ENCODE measurements around the gene CCDC141. TPM values are rescaled to one million over a fixed set of nuclear protein-coding genes. Genes with fewer than 3 reads are reported as not detected.

CCDC141 gene
- polyA plus RNA-seq, 3 donors: 0.12 to 0.27 (median 0.12) TPM

DNA sequence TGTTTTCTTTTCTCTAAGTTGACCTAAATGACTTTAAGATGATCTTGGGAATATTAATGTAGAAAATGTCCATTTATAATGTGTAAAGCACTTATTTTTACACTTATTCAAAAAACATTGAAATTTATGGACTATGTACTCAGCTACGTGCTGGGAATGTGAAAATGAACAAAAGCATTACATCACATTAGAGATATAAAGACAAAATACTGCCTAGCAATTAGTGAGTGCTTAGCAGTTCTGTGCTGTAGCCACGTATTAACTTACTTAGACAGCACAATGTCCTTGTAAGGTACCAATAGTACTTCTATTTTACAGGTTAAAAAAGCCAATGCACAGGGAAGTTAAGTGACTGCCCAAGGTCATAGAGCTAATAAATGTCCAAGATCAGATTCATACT lies 138.9 kb downstream of the CCDC141 start:
- DNase-seq: no peak

DNA sequence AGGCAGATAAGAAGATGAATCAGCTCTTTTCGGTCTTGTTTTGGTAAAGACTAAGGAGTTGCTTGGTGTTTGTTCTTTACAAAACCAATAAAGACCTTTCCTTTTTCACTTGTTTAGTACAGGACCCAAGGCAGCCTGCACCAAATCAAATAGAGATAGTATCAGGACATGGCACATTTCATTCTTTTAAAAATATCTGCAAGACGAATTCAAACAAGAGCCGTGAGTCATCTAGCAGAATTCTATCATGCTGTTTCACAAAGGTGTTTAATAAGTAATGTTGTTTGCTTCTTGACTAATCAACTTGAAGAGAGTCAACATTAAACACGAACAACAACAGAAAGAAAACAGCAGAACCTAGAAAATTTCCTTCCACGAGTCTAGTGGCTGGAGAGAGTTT lies 139.9 kb downstream of the CCDC141 start:
- DNase-seq: no peak

DNA sequence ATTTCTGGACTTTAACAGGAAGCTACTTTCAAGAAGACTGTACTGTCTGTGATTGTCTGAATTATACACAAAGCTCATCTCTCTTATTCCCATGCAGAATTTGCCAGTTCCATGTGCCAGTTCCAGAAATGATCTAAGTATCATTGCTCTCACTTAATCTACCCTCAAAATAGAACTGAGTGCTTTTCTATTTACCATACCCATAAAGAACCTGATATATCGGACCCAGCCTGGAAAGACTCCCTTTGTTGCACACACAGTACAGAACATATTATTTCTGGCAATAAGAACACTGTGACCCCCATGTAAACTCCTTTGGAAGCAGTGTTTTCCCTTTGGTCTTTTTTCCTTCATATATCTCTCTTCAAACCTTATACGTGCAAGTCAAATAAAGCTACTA lies 140.4 kb downstream of the CCDC141 start:
- DNase-seq: no peak

DNA sequence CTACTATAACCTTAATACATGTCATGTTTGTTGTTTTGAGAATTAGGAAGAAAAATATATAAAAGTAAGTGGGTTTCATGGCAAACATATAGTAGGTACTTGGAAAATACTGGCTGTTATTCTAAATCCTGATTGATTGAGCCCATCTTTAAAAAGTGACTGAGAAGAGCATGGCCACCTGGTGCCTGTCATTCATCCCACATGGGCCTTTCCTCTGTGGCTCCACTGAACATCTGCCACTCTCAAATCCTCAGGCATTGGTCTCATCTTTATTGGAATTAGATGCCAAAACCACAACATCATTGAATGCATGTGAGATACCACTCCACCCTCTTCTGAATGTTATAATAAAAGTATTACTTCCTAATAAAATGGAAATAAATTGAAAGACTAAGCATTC lies 141.1 kb downstream of the CCDC141 start:
- DNase-seq: no peak

DNA sequence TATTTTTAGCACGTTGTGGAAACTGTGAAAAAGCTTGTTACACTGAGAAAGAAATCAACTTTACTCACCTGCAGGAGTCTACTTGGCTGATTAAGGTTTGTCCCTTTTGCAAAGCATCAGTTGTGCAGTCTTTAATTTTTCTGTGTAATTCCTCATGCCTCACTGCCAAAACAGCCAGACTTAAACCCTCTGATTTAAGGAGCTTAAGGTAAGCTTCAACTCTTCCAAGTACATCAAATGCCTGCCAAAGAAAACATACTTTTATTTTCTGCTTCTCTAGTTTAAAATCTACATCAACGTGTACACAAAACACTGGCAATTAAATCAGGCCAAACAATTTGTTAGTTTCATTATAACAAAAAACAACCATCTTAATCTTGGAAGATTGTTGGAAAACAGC lies 144.7 kb downstream of the CCDC141 start:
- no peak for DNase-seq

DNA sequence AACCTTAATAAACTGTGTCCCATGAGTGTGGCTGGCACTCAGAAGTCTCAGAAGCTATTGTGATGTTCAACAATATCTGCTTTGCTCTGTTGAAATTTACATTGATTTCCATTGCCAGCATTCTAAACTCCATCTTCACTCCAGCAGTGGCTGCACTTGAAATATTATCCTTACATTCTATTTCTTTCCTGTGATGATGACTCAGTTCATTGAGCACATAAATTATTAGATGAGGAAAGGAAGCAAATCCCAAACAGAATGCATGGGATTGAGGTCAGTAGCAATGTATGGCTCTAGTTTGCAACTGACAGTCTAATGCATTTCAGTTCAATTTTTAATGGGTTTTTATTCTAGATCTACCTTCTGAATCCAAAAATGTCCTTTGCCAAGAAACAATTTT lies 150.3 kb downstream of the CCDC141 start:
- no peak for DNase-seq

DNA sequence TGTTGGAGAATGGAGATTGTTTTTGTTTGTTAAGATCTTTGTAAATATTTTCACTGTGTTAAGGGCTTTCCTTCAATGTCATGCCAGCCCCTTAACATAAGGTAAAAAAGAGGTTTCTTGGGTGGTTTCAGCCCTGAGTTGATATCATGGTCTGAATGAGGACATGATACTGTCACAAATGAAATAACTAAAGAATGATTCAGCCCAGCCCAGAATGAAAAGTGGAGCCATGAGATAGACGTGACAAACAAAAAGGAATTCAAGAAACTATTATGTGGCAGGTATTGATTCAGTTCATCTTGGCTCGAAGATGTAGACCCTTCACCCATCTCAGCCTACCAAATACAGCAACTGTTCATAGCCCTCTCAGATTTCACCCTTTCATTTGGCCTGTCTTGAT lies 154.1 kb downstream of the CCDC141 start:
- no peak for DNase-seq

DNA sequence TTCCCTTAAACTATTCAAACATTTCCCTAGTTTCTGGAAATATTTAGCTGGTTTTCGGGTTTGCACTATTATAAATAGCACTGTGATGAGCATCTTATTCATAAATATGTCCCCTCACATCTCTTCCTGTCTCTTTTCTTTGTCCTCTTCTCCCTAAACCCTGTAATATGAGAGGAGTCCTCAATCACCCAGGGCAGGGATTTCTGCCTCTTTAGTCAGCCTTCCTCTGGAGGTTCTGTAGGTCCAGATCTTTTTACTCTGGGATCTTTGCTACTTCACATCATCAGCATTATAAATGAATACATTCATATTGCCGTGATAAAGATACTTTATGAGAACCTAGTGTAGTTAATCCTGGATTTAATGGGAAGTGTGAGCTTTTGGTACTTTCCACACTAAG lies 154.8 kb downstream of the CCDC141 start:
- DNase-seq: no peak

DNA sequence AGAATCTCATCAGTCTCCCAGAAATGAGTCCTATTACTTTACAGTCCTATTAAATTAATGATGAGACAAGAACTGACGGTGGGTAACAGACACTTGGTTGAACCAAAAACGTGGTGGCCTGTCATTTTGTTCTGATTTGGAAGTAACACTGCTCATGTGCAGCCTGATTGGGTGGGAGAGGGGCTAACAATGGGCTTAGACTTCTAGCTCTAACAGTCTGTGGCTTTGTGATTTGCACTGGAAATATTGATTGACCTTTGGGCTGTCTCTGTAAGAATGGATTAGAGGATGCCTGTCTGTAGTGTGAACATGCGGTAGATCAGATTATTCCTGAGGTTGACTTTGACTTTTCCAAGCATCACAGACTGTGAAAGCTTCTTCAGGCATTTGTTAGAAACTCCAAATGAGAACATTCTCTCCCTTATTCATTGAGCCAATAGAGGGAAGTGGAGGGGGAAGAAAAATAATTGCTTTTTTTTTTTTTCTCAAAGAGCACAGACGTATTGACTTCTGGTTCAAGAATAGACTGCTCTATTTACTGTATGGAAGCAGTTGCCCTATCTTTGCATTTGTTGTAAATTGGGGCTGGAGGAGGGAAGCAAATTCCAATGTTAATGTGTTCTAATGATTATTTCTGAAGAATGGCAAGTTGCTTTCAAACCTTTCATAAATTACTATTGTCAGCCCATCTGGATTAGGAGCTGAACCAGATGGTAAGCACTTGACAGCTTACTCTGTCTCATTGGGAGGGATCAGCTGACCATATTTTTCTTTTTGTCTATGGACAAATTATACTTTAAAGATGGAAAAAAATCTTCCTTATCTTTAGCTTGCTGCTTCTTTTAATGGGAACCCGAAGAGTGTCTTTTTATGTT lies 156.9 kb downstream of the CCDC141 start:
- DNase-seq: no peak

DNA sequence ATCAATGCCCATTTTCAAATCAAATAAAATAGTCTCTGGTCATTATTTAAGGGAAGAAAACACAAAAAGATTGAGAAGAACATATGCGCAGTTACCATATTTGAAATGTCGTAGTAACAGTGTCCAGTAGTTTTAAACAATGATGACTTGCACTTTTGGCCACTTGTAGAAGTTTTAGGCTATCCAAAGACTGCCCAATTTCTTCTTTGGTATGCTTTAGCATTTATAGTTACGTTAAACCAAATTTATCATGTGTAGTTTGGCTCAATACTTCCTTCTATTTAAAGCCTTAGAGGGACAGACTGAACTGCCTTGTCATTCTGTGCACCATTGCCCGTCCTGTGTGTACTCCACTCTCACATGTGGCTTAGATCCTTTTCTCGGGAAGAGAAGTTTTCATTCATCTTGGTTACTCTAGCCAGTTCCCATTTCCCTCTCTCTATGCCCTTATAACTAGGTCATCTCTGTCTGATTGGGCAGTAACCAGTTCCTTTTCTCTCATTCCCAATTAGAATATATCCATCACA lies 157.9 kb downstream of the CCDC141 start:
- no peak for DNase-seq

DNA sequence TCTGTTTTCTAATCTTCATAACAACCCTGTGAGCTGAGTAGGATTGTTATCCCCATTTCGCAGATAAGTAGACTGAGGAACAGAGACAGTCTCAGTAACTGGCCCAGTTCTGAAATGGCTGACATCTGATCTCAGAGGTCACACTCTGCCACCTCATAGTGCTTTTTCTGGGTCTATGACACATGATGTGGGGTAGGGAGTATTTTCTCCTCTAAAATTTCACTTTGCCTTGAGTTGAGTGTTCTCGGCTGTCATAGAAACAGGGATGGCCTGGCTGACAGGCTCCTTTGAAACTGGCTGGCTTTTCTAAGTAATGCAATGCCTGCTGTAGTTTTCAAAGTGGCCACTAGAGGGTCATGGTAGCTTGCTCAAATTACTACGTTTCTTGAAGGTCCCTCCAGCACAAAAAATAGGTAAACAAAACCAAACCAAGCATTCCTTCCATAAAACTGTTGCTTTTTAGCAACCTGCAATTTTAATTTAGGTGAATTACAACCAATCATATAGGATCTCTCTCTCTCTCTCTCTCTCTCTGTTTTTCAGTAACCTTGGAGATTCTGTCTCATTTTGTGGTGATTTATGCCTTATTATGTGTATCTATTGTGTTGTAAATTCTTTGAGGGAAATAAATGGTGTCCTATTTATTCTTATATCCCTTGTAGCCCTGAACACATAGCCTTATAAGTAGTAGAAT lies 158.5 kb downstream of the CCDC141 start:
- DNase-seq: peak; percentile 79

DNA sequence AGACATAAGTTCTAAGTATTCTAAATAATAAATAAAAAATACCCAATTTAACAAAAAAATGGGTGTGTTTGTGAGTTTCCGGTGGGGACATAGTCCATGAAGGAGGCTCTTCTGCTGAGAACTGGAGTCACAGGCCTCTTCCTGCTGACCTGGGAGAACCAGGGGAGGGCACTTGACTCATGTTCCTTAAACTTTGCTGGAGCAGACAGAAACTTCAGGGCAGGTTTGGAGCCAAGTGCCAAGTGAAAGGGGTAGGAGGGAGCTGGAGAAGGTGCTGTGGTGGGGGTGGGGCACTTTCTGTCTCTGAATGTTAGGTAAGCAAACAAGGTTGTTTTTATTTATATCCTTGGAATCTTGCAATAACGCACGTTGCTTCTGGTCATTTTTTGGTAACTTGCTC lies 163.9 kb downstream of the CCDC141 start:
- DNase-seq: no peak

DNA sequence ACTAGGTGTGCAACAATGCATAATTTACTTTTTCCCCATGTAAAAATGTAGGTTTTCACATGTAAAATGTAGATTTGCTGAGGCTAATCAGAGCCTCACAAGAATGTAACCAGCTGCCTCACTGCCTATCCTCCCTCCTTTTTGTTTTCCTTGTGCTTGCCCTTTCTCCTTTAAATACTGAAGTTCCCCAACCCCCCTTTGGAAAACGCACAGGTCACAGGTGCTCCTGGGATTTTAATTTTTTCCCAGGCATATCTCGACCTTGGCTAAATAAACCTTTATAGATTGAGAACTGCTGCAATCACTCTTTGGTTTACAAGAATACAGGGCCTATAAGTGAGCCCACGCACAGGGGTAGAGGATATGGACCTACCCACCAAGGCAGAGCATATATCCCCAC lies 165.5 kb downstream of the CCDC141 start:
- DNase-seq: no peak

DNA sequence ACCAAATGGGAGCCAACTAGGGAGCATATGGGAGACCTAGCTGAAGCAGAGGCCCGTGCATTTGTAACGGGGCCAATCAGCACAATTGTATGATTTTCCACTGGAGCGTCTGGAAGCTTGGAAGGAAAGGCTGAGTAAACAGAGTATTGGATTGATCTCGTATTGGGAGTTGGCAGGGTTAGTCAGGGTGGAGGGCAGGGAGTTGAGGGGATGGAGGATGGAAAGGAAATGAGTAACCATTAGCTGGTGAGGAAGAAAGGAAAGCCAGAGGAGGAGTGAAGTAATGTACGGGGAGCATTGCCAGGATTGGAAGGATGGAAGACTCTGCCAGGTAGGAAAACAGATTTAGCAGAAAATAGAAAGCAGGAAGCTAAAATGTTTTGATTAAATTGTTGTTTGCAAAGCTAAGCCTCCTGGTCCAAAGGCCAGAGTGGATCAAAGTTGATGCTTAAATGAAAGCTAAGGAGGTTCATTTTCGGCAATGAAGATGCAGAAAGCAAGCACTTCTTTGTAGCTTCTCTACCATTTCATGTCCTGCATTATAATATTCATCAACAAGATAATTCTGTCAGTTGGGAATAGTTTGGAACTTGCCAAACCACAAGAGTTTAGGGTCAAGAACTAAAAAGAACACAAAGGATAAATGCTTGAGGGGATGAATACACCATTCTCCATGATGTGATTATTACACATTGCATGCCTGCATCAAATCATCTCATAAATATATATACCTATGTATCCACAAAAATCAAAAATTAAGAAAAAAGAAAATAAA lies 167.1 kb downstream of the CCDC141 start:
- no peak for DNase-seq

DNA sequence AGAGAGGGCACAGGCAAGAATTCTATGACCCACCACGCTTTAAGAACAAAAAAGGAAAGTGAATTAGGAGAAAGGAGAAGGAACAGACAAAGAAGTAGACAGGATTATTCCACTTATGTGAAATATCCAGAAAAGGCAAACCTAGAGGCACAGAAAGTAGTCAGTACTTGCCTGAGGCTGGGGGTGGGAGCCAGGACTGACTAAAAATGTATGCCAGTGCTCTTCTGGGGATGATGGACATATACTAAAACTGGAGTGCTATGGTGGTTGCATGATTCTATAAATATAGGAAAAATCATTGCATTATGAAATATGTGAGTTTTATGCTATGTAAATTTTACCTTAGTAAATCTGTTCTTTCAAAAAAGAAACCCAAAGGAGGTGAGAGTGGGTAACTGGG lies 168.9 kb downstream of the CCDC141 start:
- no peak for DNase-seq

DNA sequence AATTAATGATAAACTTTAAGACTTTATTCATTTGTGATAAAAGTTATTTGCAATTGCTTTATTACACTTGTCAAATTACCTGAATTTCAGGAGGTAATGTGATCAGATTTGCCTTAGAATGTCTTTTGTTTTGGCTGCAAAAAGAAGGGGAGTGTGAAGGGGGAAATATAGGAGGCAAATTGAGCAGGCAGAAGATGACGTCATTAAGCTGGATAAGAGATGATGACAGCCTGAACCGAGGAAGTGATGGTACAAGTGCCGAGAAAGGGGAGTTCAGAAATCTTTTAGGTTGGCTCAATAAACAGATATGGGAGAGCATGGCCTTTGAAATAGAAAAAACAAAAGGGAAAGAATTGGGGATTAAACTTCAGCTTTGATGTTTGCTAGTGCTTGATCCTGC lies 169.7 kb downstream of the CCDC141 start:
- DNase-seq: no peak

DNA sequence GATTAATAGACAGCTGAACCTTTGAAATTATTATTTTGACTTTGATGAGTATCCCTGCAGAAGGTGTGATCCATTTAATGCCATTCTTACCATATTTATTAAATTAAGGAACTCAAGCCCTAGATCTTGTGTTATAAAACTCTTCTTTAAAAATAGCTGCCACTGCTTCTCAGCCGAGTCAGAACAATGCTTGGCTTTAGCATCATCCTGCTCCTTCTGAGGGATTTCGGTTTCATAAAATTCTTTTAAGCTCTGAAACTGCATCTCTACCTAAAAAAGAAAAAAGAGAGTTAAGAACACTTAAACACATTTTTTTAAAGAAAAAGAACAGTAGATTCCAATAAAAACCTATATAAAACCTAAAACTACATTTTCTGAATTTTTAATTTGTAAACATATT lies 172.1 kb downstream of the CCDC141 start:
- no peak for DNase-seq

DNA sequence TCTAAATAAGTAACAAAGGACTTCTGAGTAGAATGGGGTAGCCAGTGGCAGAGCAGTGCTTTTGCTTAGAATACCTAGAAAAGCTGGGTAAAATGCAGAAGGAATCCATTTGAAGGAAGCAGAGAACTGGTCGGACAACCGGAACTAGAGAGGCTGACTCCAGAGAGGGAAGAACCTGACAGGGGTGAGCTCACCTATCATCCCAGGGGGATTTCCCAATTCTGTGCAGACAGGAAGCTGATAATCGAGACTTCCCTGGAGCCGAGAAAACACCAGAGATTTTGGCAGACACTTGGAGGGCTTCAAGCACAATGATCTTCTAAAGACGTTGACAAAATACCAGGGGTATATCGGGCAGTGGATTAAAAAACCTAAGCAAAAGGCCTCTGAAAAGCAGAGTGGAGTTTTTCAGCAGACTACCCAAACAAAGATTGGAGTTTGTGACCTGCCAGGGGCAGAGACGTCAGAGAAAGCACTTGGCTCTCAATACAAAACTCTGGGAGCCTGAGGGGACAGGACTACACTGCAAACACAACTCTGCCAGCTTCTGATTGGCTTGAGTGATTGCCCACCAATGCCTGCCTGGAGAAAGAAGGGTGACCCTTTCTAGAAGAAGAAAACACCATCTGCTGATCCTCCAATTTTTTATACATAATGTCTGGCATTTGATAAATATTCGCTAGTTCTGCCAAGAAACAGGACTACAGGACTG lies 175.3 kb downstream of the CCDC141 start:
- DNase-seq: no peak

DNA sequence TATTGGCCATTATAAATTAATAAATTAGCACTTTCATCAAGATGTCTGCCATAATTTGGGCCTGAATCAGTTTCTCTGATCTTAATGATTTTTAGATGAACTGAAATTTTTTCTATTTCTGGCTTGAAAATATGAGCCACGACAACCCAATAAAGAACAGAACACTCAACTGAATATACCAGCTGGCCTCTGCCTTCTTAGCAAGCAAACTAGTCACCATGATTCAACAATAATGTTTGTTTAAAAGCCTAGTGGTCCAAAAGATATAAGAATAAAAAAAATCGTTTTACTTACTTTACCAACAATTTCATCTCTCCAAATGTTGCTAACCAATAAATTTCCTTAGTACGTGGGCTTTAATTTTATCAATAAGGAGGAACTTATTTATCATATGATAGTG lies 176.0 kb downstream of the CCDC141 start:
- DNase-seq: no peak

DNA sequence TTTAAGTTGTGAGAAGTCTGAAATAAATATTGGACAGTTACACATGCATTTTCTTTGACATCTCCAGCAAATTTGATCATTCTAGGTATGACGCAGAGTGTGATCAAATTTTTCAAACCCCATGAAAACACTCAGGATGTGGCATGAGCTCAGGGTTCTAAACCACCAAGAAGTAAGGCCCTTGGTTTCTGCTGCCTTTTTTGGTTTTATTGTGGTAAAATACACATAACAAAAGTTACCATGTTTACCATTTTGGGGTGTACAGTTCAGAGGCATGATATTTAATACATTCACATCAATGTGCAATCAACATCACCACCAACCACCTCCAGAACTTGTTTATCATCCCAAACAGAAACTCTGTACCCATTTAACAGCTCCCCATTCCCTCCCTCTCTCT lies 178.4 kb downstream of the CCDC141 start:
- DNase-seq: no peak

DNA sequence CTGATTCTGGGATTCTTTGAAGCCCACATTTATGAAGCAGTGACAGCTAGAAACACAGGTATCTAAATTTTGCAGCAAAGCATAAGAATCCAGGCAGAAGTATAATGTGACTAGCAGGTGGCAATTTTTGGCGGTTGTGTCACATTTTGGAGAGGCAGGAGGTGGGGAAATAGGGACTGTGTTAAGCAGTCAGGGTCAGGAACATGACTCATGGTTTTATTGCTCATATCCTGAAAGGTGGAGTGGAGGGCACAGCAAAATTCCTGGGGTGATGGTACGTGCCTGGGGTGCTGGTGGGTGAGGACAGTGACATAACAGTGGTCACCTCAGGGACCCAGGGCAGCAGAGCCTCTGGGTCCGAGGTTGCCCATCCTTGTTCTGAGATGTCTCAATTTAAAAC lies 179.2 kb downstream of the CCDC141 start:
- no peak for DNase-seq

DNA sequence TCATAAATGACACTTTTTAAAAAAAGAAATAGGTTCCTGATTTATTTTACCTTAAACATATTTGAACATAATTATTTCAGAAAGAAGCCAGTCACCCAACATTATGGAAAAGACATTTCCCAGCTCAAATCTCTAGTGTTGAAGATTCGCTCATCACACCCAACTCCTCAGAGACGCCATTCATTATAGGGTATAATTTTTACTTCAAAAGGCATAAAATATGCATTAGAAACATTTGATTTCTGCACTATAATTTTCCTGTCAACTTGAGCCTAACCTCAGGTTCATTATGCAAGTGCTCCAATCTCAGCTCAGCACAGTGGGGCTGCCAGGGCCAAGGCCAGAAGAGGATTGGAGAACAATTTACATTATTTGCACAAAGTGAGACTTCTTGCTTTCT lies 183.9 kb downstream of the CCDC141 start:
- no peak for DNase-seq
